GM12892 (cell line): ENCODE results near the gene KIAA0040.

Experiments used
- DNase-seq: peaks from one replicate; pipeline ENCODE4 v3.0.0; 2011; ENCODE audit not compliant: insufficient read length
- FAIRE-seq: peaks from 2 replicates; lab custom pipeline; 2011; peaks lifted over from hg19 to GRCh38; lab: Jason Lieb, UNC
- POLR2A ChIP-seq: IDR thresholded peaks from 2 replicates; pipeline ENCODE4 v1.6.1; 2011; ENCODE audit warnings: low read depth, low read length, control low read depth
- POLR2AphosphoS5 ChIP-seq: IDR thresholded peaks from 2 replicates; pipeline ENCODE4 v1.6.1; 2011; ENCODE audit warnings: low read depth, low read length, control low read depth
- TAF1 ChIP-seq: IDR thresholded peaks from 2 replicates; pipeline ENCODE4 v1.6.1; 2011; ENCODE audit warnings: low read depth, mild to moderate bottlenecking, control low read depth, low read length, borderline replicate concordance

KIAA0040 gene

GRCh38 chr1:175182201-175182746, 10.3 kb downstream of the KIAA0040 start:
- DNase-seq (no peak), FAIRE-seq (no peak)
- TF ChIP-seq POLR2AphosphoS5 (no peak), POLR2A (no peak), TAF1 (no peak)

GRCh38 chr1:175179837-175180590, 12.6 kb downstream of the KIAA0040 start:
- FAIRE-seq (no peak), DNase-seq (no peak)
- no peak for TF ChIP-seq TAF1

GRCh38 chr1:175178456-175178855, 14.1 kb downstream of the KIAA0040 start:
- no peak for DNase-seq
- no peak for TF ChIP-seq TAF1
- no peak for TF ChIP-seq POLR2AphosphoS5
- TF ChIP-seq POLR2A = no peak
- FAIRE-seq = no peak

- TF ChIP-seq TAF1 (no peak), POLR2A (no peak), POLR2AphosphoS5 (no peak)
- DNase-seq (no peak), FAIRE-seq (no peak)
Observed at GRCh38 chr1:175178056-175178455, 14.5 kb downstream of the KIAA0040 start.

- FAIRE-seq (no peak), DNase-seq (no peak)
- TF ChIP-seq POLR2AphosphoS5 = no peak
- TF ChIP-seq TAF1 = no peak
- TF ChIP-seq POLR2A = no peak
Observed at GRCh38 chr1:175176246-175176645, 16.3 kb downstream of the KIAA0040 start.

- FAIRE-seq (no peak), DNase-seq (no peak)
- TF ChIP-seq POLR2A = no peak
- no peak for TF ChIP-seq TAF1
- no peak for TF ChIP-seq POLR2AphosphoS5
Observed at GRCh38 chr1:175174309-175175102, 18.1 kb downstream of the KIAA0040 start.

GRCh38 chr1:175173531-175173930, 19.0 kb downstream of the KIAA0040 start:
- no peak for TF ChIP-seq POLR2AphosphoS5
- TF ChIP-seq TAF1 = no peak
- TF ChIP-seq POLR2A = no peak
- no peak for FAIRE-seq
- no peak for DNase-seq

- no peak for TF ChIP-seq POLR2AphosphoS5
- TF ChIP-seq TAF1 = no peak
- no peak for TF ChIP-seq POLR2A
- no peak for DNase-seq
- no peak for FAIRE-seq
Observed at GRCh38 chr1:175172503-175172902, 20.1 kb downstream of the KIAA0040 start.

GRCh38 chr1:175171036-175171913, 21.3 kb downstream of the KIAA0040 start:
- no peak for FAIRE-seq
- TF ChIP-seq POLR2AphosphoS5 = no peak
- no peak for TF ChIP-seq TAF1
- no peak for TF ChIP-seq POLR2A
- DNase-seq = no peak

GRCh38 chr1:175169286-175170018, 23.1 kb downstream of the KIAA0040 start:
- FAIRE-seq (no peak), DNase-seq (no peak)
- no peak for TF ChIP-seq POLR2AphosphoS5
- TF ChIP-seq POLR2A = no peak
